PC-3 (cell line): ENCODE data around the gene SP4. TPM values are rescaled to one million over a fixed set of nuclear protein-coding genes. Genes with fewer than 3 reads are reported as not detected.

Experiments
- ATAC-seq: fragments of 200-7000 bp; cut with Tn5 transposase; 2 replicates; pipeline ENCODE4 v1.9.1; 2020; ENCODE audit warnings: mild to moderate bottlenecking, moderate library complexity
- BruUV-seq: library from RNA; stranded (reverse); fragments of 400-500 nt; replicated peaks from 2 replicates; lab custom pipeline; 2021; lab: Mats Ljungman, UMichigan
- CTCF ChIA-PET: fragments of 300-600 bp; sonication (Branson Sonifier 250); formaldehyde crosslinking; loops from one replicate; lab custom pipeline; 2022; ENCODE audit warnings: antibody characterized with exemption; lab: Charles Lee
- POLR2A ChIA-PET: fragments of 300-600 bp; sonication (Branson Sonifier 250); formaldehyde crosslinking; loops from one replicate; lab custom pipeline; 2022; ENCODE audit warnings: antibody characterized with exemption; ENCODE audit not compliant: unreplicated experiment; lab: Charles Lee
- DNase-seq: peaks from one replicate; pipeline ENCODE4 v3.0.0-alpha.2; 2015
- H2AFZ ChIP-seq: fragments of 300-600 bp; sonication (generic); 2 replicates; pipeline ENCODE4 v1.6.0; 2016; ENCODE audit warnings: antibody characterized with exemption, low read length
- H3F3A ChIP-seq: fragments of 300-600 bp; sonication (generic); one replicate; pipeline ENCODE4 v1.6.0; 2017; ENCODE audit warnings: antibody characterized with exemption, low read length, control low read depth, mild to moderate bottlenecking; ENCODE audit not compliant: unreplicated experiment
- H3K27ac ChIP-seq: fragments of 300-600 bp; sonication (generic); 2 replicates; pipeline ENCODE4 v1.5.1; 2016; ENCODE audit warnings: mild to moderate bottlenecking, low read length
- H3K27me3 ChIP-seq: fragments of 300-600 bp; sonication (generic); 2 replicates; pipeline ENCODE4 v1.6.1; 2016; ENCODE audit warnings: low read length, mixed read lengths
- H3K36me3 ChIP-seq: fragments of 300-600 bp; sonication (generic); 2 replicates; pipeline ENCODE4 v1.6.1; 2016; ENCODE audit warnings: low read depth, mixed run types, low read length, mixed read lengths
- H3K4me1 ChIP-seq: fragments of 300-600 bp; sonication (generic); 2 replicates; pipeline ENCODE4 v1.5.1; 2016; ENCODE audit warnings: low read length; ENCODE audit not compliant: insufficient read depth
- H3K4me2 ChIP-seq: fragments of 300-600 bp; sonication (generic); 2 replicates; pipeline ENCODE4 v1.6.0; 2016; ENCODE audit warnings: low read length
- H3K4me3 ChIP-seq: fragments of 300-600 bp; sonication (generic); 2 replicates; pipeline ENCODE4 v1.5.1; 2016; ENCODE audit warnings: mild to moderate bottlenecking, low read length, mixed read lengths
- H3K79me2 ChIP-seq: fragments of 300-600 bp; sonication (generic); 2 replicates; pipeline ENCODE4 v1.6.1; 2017; ENCODE audit warnings: low read length, mixed read lengths
- H3K9ac ChIP-seq: fragments of 300-600 bp; sonication (generic); 2 replicates; pipeline ENCODE4 v1.6.0; 2016; ENCODE audit warnings: mild to moderate bottlenecking, low read length
- H3K9me2 ChIP-seq: fragments of 300-600 bp; sonication (generic); replicated peaks from 2 replicates; pipeline ENCODE4 v1.6.1; 2016; ENCODE audit warnings: mixed run types, low read length, mixed read lengths
- H3K9me3 ChIP-seq: fragments of 300-600 bp; sonication (generic); 2 replicates; pipeline ENCODE4 v1.6.1; 2016; ENCODE audit warnings: low read length, mixed read lengths
- H4K20me1 ChIP-seq: fragments of 300-600 bp; sonication (generic); 2 replicates; pipeline ENCODE4 v1.6.1; 2016; ENCODE audit warnings: low read length, mixed read lengths
- EZH2 ChIP-seq: fragments of 300-600 bp; sonication (generic); IDR thresholded peaks from one replicate; pipeline ENCODE4 v1.6.1; 2017; ENCODE audit warnings: antibody characterized with exemption, mild to moderate bottlenecking, low read length; ENCODE audit not compliant: unreplicated experiment
- EZH2phosphoT487 ChIP-seq: fragments of 300-600 bp; sonication (generic); IDR thresholded peaks from 2 replicates; pipeline ENCODE4 v1.6.1; 2018; ENCODE audit warnings: mild to moderate bottlenecking, antibody characterized with exemption, low read length, borderline replicate concordance
- intact Hi-C: fragments of 100-400 bp; cut with micrococcal nuclease; formaldehyde crosslinking; loops from 2 replicates; pipeline ENCODE4 v1.9.0; 2023
- total RNA-seq: library from RNA; depleted of rRNA; stranded (reverse); fragments of >200 nt; gene quantifications from 2 replicates; pipeline ENCODE4 v1.2.3, GENCODE V29; 2014
- TF ChIP-seq, protein P1 (sequence below): fragments of 300-600 bp; sonication (generic); conservative IDR thresholded peaks from 2 replicates; pipeline ENCODE4 v1.5.1; 2017; ENCODE audit warnings: antibody characterized with exemption, low read depth, mild to moderate bottlenecking, low read length

SP4 gene
- total RNA-seq, 1 experiment from 2014 or later: 2.5 TPM

DNA sequence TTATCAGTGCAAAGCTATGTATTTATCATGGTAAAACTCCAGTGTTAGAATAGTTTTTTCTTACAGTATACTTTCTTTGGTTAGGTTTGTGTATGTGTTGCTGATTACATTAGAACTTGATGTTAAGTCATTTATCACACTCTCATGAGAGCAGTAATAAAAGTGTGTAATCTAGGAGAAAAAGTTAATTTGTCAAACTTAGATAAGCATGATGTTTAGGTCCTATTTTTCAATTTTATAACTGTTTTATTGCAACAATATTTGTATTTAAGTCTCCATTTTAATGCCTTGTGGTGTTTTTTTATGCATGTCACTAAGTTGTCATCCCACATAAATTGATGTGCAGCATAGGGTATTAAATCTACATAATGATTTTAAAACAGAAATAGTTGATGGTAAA, 86.2 kb downstream of the SP4 start:
- no peak overlapping the region for H3K27ac ChIP-seq
- H3K9me2 ChIP-seq: no peaks in the 10 kb centered on the region
- no peaks in the 10 kb centered on the region for H3K9me3 ChIP-seq
- TF ChIP-seq EZH2phosphoT487 (no peak), EZH2 (no peak)
- TF ChIP-seq, protein P1, sequence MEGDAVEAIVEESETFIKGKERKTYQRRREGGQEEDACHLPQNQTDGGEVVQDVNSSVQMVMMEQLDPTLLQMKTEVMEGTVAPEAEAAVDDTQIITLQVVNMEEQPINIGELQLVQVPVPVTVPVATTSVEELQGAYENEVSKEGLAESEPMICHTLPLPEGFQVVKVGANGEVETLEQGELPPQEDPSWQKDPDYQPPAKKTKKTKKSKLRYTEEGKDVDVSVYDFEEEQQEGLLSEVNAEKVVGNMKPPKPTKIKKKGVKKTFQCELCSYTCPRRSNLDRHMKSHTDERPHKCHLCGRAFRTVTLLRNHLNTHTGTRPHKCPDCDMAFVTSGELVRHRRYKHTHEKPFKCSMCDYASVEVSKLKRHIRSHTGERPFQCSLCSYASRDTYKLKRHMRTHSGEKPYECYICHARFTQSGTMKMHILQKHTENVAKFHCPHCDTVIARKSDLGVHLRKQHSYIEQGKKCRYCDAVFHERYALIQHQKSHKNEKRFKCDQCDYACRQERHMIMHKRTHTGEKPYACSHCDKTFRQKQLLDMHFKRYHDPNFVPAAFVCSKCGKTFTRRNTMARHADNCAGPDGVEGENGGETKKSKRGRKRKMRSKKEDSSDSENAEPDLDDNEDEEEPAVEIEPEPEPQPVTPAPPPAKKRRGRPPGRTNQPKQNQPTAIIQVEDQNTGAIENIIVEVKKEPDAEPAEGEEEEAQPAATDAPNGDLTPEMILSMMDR: no peak
- no peaks in the 10 kb centered on the region for H3K4me1 ChIP-seq
- H3K79me2 ChIP-seq: no peaks in the 10 kb centered on the region
- no peak overlapping the region for H3K9ac ChIP-seq
- ChIA-PET CTCF (no interaction called here), POLR2A (no interaction called here)
- H2AFZ ChIP-seq: no peak overlapping the region
- no peaks in the 10 kb centered on the region for H3K27me3 ChIP-seq
- H3K4me3 ChIP-seq: no peak overlapping the region
- DNase-seq (no peak), ATAC-seq (no peak)
- H3F3A ChIP-seq: no peaks in the 10 kb centered on the region
- H3K4me2 ChIP-seq: no peak overlapping the region
- no TSS peak for BruUV-seq
- no peaks in the 10 kb centered on the region for H4K20me1 ChIP-seq
- intact Hi-C loops: no loop called here
- H3K36me3 ChIP-seq: no peaks in the 10 kb centered on the region

DNA sequence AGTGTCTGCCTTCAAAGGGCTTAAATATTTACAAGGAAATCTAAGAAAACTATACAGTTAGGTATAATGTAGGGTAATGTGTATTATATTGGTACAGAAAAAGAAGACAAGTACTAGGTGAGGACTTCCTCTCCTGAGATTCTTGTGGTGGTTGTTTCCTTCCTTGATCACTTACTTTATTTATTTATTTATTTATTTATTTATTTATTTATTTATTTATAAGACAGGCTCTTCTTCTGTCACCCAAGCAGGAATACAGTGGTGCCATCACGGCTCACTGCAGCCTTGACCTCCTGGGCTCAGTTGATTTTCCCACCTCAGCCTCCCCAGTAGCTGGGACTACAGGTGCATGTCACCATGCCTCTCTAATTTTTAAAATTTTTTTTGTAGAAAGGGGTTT, 96.8 kb downstream of the SP4 start:
- no peaks in the 10 kb centered on the region for H3K9me2 ChIP-seq
- no peaks in the 10 kb centered on the region for H3K9me3 ChIP-seq
- no peak overlapping the region for H3K27ac ChIP-seq
- intact Hi-C loops: loop anchor here (10.0 kb wide), 1 partner anchor 170 kb away; no protein-coding TSS in a partner anchor
- no TSS peak for BruUV-seq
- H3K27me3 ChIP-seq: no peaks in the 10 kb centered on the region
- ATAC-seq (no peak), DNase-seq (no peak)
- H3K36me3 ChIP-seq: no peaks in the 10 kb centered on the region
- H3K9ac ChIP-seq: no peak overlapping the region
- CTCF ChIA-PET: no interaction called here
- no peak overlapping the region for H3K4me3 ChIP-seq
- POLR2A ChIA-PET: no interaction called here
- H3F3A ChIP-seq: no peaks in the 10 kb centered on the region
- H2AFZ ChIP-seq: no peak overlapping the region
- no peaks in the 10 kb centered on the region for H3K4me1 ChIP-seq
- TF ChIP-seq EZH2 (no peak), EZH2phosphoT487 (no peak)
- TF ChIP-seq, protein P1: no peak
- no peaks in the 10 kb centered on the region for H4K20me1 ChIP-seq
- H3K4me2 ChIP-seq: no peak overlapping the region
- H3K79me2 ChIP-seq: no peaks in the 10 kb centered on the region

DNA sequence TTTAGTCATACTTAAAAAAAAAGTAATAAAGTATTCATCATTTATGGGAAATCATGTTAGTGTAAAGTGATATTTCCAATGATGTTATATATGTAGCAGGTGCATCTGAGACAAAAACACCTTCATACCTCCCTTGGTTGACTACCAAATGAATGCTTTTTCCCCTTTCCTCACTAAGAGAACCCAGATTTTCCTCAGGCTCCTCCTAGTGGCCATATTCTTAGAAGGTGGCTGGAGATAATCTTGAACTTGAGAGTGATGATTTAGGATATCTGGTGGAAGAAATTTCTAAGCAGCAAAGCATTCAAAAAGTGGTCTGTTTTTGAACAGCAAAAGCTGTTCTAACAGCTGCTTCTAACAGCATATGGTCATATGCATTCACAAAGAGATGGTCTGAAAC, 98.1 kb downstream of the SP4 start:
- Histone ChIP-seq H2AFZ (no peak overlapping the region), H3K4me2 (no peak overlapping the region), H3K27ac (no peak overlapping the region), H4K20me1 (no peaks in the 10 kb centered on the region), H3K9ac (no peak overlapping the region), H3F3A (no peaks in the 10 kb centered on the region), H3K36me3 (no peaks in the 10 kb centered on the region), H3K4me1 (no peaks in the 10 kb centered on the region), H3K4me3 (no peak overlapping the region), H3K27me3 (no peaks in the 10 kb centered on the region), H3K79me2 (no peaks in the 10 kb centered on the region), H3K9me2 (no peaks in the 10 kb centered on the region), H3K9me3 (no peaks in the 10 kb centered on the region)
- intact Hi-C loops: loop anchor here (10.0 kb wide), 1 partner anchor 169 kb away; no protein-coding TSS in a partner anchor
- no peak for ATAC-seq
- ChIA-PET POLR2A (no interaction called here), CTCF (no interaction called here)
- DNase-seq: peak; percentile 40
- TF ChIP-seq EZH2phosphoT487: no peak
- TF ChIP-seq, protein P1: peak; percentile 51
- BruUV-seq: no TSS peak
